WERI-Rb-1 (cell line): Measurements from ENCODE around the gene TIMM23.
"Not testable (repeated sequence)": the region's sequence is repeated elsewhere in the genome, so short reads cannot be mapped to it uniquely, and the experiment has no call there.

Experiments used
- DNase-seq: peaks from one replicate; pipeline ENCODE4 v3.0.0-alpha.2; 2020
- H3K27ac ChIP-seq: fragments of 250-450 bp; sonication (Bioruptor Pico); 2 replicates; pipeline ENCODE4 v1.5.1; 2020; ENCODE audit warnings: mild to moderate bottlenecking, moderate library complexity
- H3K27me3 ChIP-seq: fragments of 250-450 bp; sonication (Bioruptor Pico); 2 replicates; pipeline ENCODE4 v1.5.1; 2021; ENCODE audit warnings: mild to moderate bottlenecking, low read depth, moderate library complexity; ENCODE audit not compliant: insufficient read depth, severe bottlenecking
- H3K36me3 ChIP-seq: fragments of 250-450 bp; sonication (Bioruptor Pico); 2 replicates; pipeline ENCODE4 v1.5.1; 2020; ENCODE audit warnings: mild to moderate bottlenecking, moderate library complexity
- H3K4me3 ChIP-seq: 2 replicates; pipeline ENCODE4 v1.5.1; 2011; ENCODE audit warnings: low read depth, mild to moderate bottlenecking, control low read depth, low read length
- H3K9me3 ChIP-seq: fragments of 250-450 bp; sonication (Bioruptor Pico); 2 replicates; pipeline ENCODE4 v1.5.1; 2021; ENCODE audit warnings: mild to moderate bottlenecking, moderate library complexity; ENCODE audit not compliant: severe bottlenecking
- CTCF ChIP-seq: IDR thresholded peaks from 2 replicates; pipeline ENCODE4 v1.5.1; 2011; ENCODE audit warnings: low read depth, mild to moderate bottlenecking, control low read depth, inconsistent platforms, low read length

TIMM23 gene

GRCh38 chr10:45972813-45973169 is 502 bp downstream of the TIMM23 start:
- H3K9me3 ChIP-seq, H3K36me3 ChIP-seq, H3K27ac ChIP-seq, H3K27me3 ChIP-seq, DNase-seq: not testable (repeated sequence)
- peak overlapping the region; percentile 86 for H3K4me3 ChIP-seq

GRCh38 chr10:45974041-45974440 is 1.8 kb downstream of the TIMM23 start:
- H3K9me3 ChIP-seq, H3K36me3 ChIP-seq, H3K4me3 ChIP-seq, H3K27me3 ChIP-seq, H3K27ac ChIP-seq, DNase-seq: not testable (repeated sequence)

GRCh38 chr10:45978554-45978953 is 6.3 kb downstream of the TIMM23 start:
- H3K9me3 ChIP-seq, H3K27ac ChIP-seq, H3K36me3 ChIP-seq, DNase-seq, H3K27me3 ChIP-seq, H3K4me3 ChIP-seq: not testable (repeated sequence)

- not testable (repeated sequence) for H3K9me3 ChIP-seq, DNase-seq, H3K27me3 ChIP-seq, H3K27ac ChIP-seq, H3K36me3 ChIP-seq, H3K4me3 ChIP-seq
These were observed 9.1 kb downstream of the TIMM23 start for GRCh38 chr10:45981367-45981766.

GRCh38 chr10:45983538-45984186 is 11.4 kb downstream of the TIMM23 start:
- H3K27me3 ChIP-seq, H3K36me3 ChIP-seq, H3K27ac ChIP-seq, H3K9me3 ChIP-seq, H3K4me3 ChIP-seq: not testable (repeated sequence)
- peak; percentile 20; the same call in 1 of the 2 replicates for TF ChIP-seq CTCF
- DNase-seq = peak; percentile 50

- not testable (repeated sequence) for H3K4me3 ChIP-seq, H3K9me3 ChIP-seq, H3K27me3 ChIP-seq, H3K27ac ChIP-seq, DNase-seq, H3K36me3 ChIP-seq
These were observed 12.2 kb downstream of the TIMM23 start for GRCh38 chr10:45984473-45984872.

GRCh38 chr10:45985590-45985989 is 13.3 kb downstream of the TIMM23 start:
- H3K36me3 ChIP-seq, H3K27ac ChIP-seq, H3K27me3 ChIP-seq, H3K4me3 ChIP-seq, DNase-seq, H3K9me3 ChIP-seq: not testable (repeated sequence)

- Histone ChIP-seq H3K36me3 (peaks cover 26% of the 10 kb centered on the region), H3K4me3 (no peak overlapping the region), H3K9me3 (no peaks in the 10 kb centered on the region), H3K27me3 (no peaks in the 10 kb centered on the region), H3K27ac (no peak overlapping the region)
- TF ChIP-seq CTCF = no peak
- no peak for DNase-seq
These were observed 25.3 kb downstream of the TIMM23 start for GRCh38 chr10:45997557-45997956.

GRCh38 chr10:45997994-45998763 is 25.9 kb downstream of the TIMM23 start:
- H3K9me3 ChIP-seq = no peaks in the 10 kb centered on the region
- no peak overlapping the region for H3K4me3 ChIP-seq
- DNase-seq = no peak
- H3K27me3 ChIP-seq = no peaks in the 10 kb centered on the region
- H3K36me3 ChIP-seq = peaks cover 30% of the 10 kb centered on the region
- H3K27ac ChIP-seq = no peak overlapping the region
- TF ChIP-seq CTCF = no peak

- not testable (repeated sequence) for H3K9me3 ChIP-seq, H3K27me3 ChIP-seq, DNase-seq, H3K4me3 ChIP-seq
- Histone ChIP-seq H3K36me3 (peaks cover 46% of the 10 kb centered on the region), H3K27ac (peak overlapping the region; percentile 23)
These were observed 27.7 kb downstream of the TIMM23 start for GRCh38 chr10:45999955-46000354.
